Brain pericyte (primary cell): ENCODE measurements around the gene NFX1.
A peak's percentile ranks its signal among the peaks of the same experiment; 100 is the strongest.
"Not testable (repeated sequence)": the region's sequence is repeated elsewhere in the genome, so short reads cannot be mapped to it uniquely, and the experiment has no call there.

ENCODE experiments used
- DNase-seq: peaks from one replicate; pipeline ENCODE4 v3.0.0-alpha.2; 2012; ENCODE audit warnings: low read depth, low spot score

Gene NFX1

GRCh38 chr9:33388110-33388994, 98.0 kb downstream of the NFX1 start:
- DNase-seq = no peak

- peak; percentile 79 for DNase-seq
These were observed 100.9 kb downstream of the NFX1 start for GRCh38 chr9:33391111-33391771.

- not testable (repeated sequence) for DNase-seq
These were observed 102.3 kb downstream of the NFX1 start for GRCh38 chr9:33392591-33393021.

- DNase-seq = no peak
These were observed 103.3 kb downstream of the NFX1 start for GRCh38 chr9:33393581-33393980.

GRCh38 chr9:33393986-33394385, 103.7 kb downstream of the NFX1 start:
- DNase-seq = not testable (repeated sequence)

GRCh38 chr9:33395159-33395879, 105.0 kb downstream of the NFX1 start:
- not testable (repeated sequence) for DNase-seq

GRCh38 chr9:33397801-33398200, 107.5 kb downstream of the NFX1 start:
- not testable (repeated sequence) for DNase-seq

GRCh38 chr9:33399047-33399446, 108.7 kb downstream of the NFX1 start:
- DNase-seq = not testable (repeated sequence)

- not testable (repeated sequence) for DNase-seq
These were observed 111.5 kb downstream of the NFX1 start for GRCh38 chr9:33401809-33402208.

- not testable (repeated sequence) for DNase-seq
These were observed 112.1 kb downstream of the NFX1 start, which contains the start of gene AQP7 for GRCh38 chr9:33402371-33402770. TSS of gene AQP7 (minus strand) at chr9:33402568. CDS start at chr9:33401262, 1,306 bp downstream.

GRCh38 chr9:33403941-33404787, 113.8 kb downstream of the NFX1 start:
- no peak for DNase-seq

GRCh38 chr9:33404788-33405362, 114.6 kb downstream of the NFX1 start:
- no peak for DNase-seq

GRCh38 chr9:33407061-33407460, 116.7 kb downstream of the NFX1 start:
- no peak for DNase-seq

GRCh38 chr9:33408087-33408486, 117.8 kb downstream of the NFX1 start:
- DNase-seq = no peak

- no peak for DNase-seq
These were observed 124.0 kb downstream of the NFX1 start for GRCh38 chr9:33414268-33414667.

GRCh38 chr9:33414889-33415500, 124.7 kb downstream of the NFX1 start:
- DNase-seq = no peak

- DNase-seq = no peak
These were observed 125.3 kb downstream of the NFX1 start for GRCh38 chr9:33415501-33416038.

GRCh38 chr9:33416996-33417395, 126.7 kb downstream of the NFX1 start:
- DNase-seq = no peak

GRCh38 chr9:33418090-33418489, 127.8 kb downstream of the NFX1 start:
- no peak for DNase-seq

- DNase-seq = no peak
These were observed 129.5 kb downstream of the NFX1 start for GRCh38 chr9:33419708-33420303.
